HepG2 (cell line): ENCODE results near the gene PTPN22. TPM values are rescaled to one million over a fixed set of nuclear protein-coding genes. Genes with fewer than 3 reads are reported as not detected.
A peak's percentile ranks its signal among the peaks of the same experiment; 100 is the strongest.

Source experiments
- CHD4 ChIP-seq: fragments of 200-600 bp; sonication (generic); IDR thresholded peaks from 2 replicates; pipeline ENCODE4 v1.7.0; 2017; ENCODE audit warnings: mild to moderate bottlenecking, low read length, borderline replicate concordance
- FOXM1 ChIP-seq: sonication (generic); formaldehyde crosslinking; IDR thresholded peaks from 2 replicates; pipeline ENCODE4 v1.5.0; 2020; ENCODE audit warnings: missing genetic modification reagents
- HHEX ChIP-seq: IDR thresholded peaks from 2 replicates; pipeline ENCODE4 v1.6.1; 2016; ENCODE audit warnings: control low read depth
- HNF4A ChIP-seq: sonication (generic); formaldehyde crosslinking; IDR thresholded peaks from 2 replicates; pipeline ENCODE4 v1.4.0; 2020; ENCODE audit warnings: missing genetic modification reagents
- IRF9 ChIP-seq: sonication (generic); formaldehyde crosslinking; IDR thresholded peaks from 2 replicates; pipeline ENCODE4 v1.8.0; 2022; ENCODE audit warnings: missing genetic modification reagents, mild to moderate bottlenecking, borderline replicate concordance
- MAFG ChIP-seq: sonication (generic); formaldehyde crosslinking; IDR thresholded peaks from 2 replicates; pipeline ENCODE4 v1.5.1; 2020; ENCODE audit warnings: mild to moderate bottlenecking, missing genetic modification reagents
- MBNL3 ChIP-seq: fragments of 250-450 bp; sonication (Bioruptor Pico); conservative IDR thresholded peaks from 2 replicates; pipeline ENCODE4 v1.8.0; 2022; ENCODE audit warnings: mild to moderate bottlenecking, inconsistent platforms
- MED13 ChIP-seq: sonication (generic); formaldehyde crosslinking; IDR thresholded peaks from 2 replicates; pipeline ENCODE4 v1.5.0; 2020; ENCODE audit warnings: missing genetic modification reagents
- NFE2L1 ChIP-seq: sonication (generic); formaldehyde crosslinking; IDR thresholded peaks from 2 replicates; pipeline ENCODE4 v1.4.0; 2020; ENCODE audit warnings: missing genetic modification reagents, mild to moderate bottlenecking, borderline replicate concordance
- REST ChIP-seq, 2 experiments: IDR thresholded peaks; 2 replicates each; pipeline ENCODE4 v1.6.1; 2011 to 2012; ENCODE audit warnings: low read length in 2 of 2, borderline replicate concordance in 1 of 2, low read depth in 1 of 2, mild to moderate bottlenecking in 1 of 2, moderate library complexity in 1 of 2
- RORA ChIP-seq: sonication (generic); formaldehyde crosslinking; IDR thresholded peaks from 2 replicates; pipeline ENCODE4 v1.5.0; 2020; ENCODE audit warnings: mild to moderate bottlenecking, missing genetic modification reagents, moderate library complexity
- SRSF4 ChIP-seq: fragments of 200-400 bp; formaldehyde crosslinking; IDR thresholded peaks from one replicate; pipeline ENCODE4 v1.6.1; 2018; ENCODE audit warnings: mild to moderate bottlenecking, low read depth, low read length, moderate library complexity; ENCODE audit not compliant: poor library complexity, severe bottlenecking
- XRCC5 ChIP-seq: fragments of 200-400 bp; formaldehyde crosslinking; optimal IDR thresholded peaks from 2 replicates; pipeline ENCODE3; 2017; ENCODE audit warnings: mild to moderate bottlenecking, low read length
- ZBTB26 ChIP-seq: IDR thresholded peaks from 2 replicates; pipeline ENCODE4 v1.6.1; 2016; ENCODE audit warnings: missing compliant biosample characterization, missing genetic modification reagents, borderline replicate concordance
- ZBTB3 ChIP-seq: sonication (generic); formaldehyde crosslinking; IDR thresholded peaks from 2 replicates; pipeline ENCODE4 v1.4.0; 2020; ENCODE audit warnings: low read depth, mild to moderate bottlenecking, moderate library complexity, missing genetic modification reagents, borderline replicate concordance
- ZNF382 ChIP-seq: sonication (generic); formaldehyde crosslinking; IDR thresholded peaks from 2 replicates; pipeline ENCODE4 v1.5.0; 2020; ENCODE audit warnings: missing genetic modification reagents, mild to moderate bottlenecking, borderline replicate concordance
- ZNF430 ChIP-seq: sonication (generic); formaldehyde crosslinking; IDR thresholded peaks from 2 replicates; pipeline ENCODE4 v1.9.0; 2021; ENCODE audit warnings: mild to moderate bottlenecking, missing genetic modification reagents
- ZNF432 ChIP-seq: sonication (generic); formaldehyde crosslinking; IDR thresholded peaks from 2 replicates; pipeline ENCODE4 v1.5.0; 2020; ENCODE audit warnings: missing genetic modification reagents, mild to moderate bottlenecking, borderline replicate concordance
- ZNF607 ChIP-seq: sonication (generic); formaldehyde crosslinking; IDR thresholded peaks from 2 replicates; pipeline ENCODE4 v1.5.1; 2020; ENCODE audit warnings: missing genetic modification reagents, mild to moderate bottlenecking, borderline replicate concordance
- ZNF746 ChIP-seq: sonication (generic); formaldehyde crosslinking; IDR thresholded peaks from 2 replicates; pipeline ENCODE4 v1.8.0; 2022; ENCODE audit warnings: mild to moderate bottlenecking, missing genetic modification reagents
- ZNF878 ChIP-seq: sonication (generic); formaldehyde crosslinking; IDR thresholded peaks from 2 replicates; pipeline ENCODE4 v1.8.1; 2023; ENCODE audit warnings: mild to moderate bottlenecking, missing genetic modification reagents, moderate library complexity
- ZSCAN20 ChIP-seq: sonication (generic); formaldehyde crosslinking; IDR thresholded peaks from 2 replicates; pipeline ENCODE4 v1.4.0; 2020; ENCODE audit warnings: missing genetic modification reagents, mild to moderate bottlenecking, borderline replicate concordance
- polyA plus RNA-seq, 8 experiments: library from polyadenylated mRNA; depleted of rRNA in 3 of 8; stranded (reverse) in 7 of 8; unstranded in 1 of 8; fragments of >200 nt; fragmentation: Illumina TruSeq in 4 of 8; extraction: Trizol in 4 of 8; gene quantifications; 2 replicates each; pipeline versions ENCODE4 v1.2.1 to v1.2.3, GENCODE V29; 2011 to 2016; ENCODE audit warnings: low read depth in 4 of 8, missing spikeins in 1 of 8, mixed read lengths in 1 of 8; ENCODE audit not compliant: insufficient read depth in 1 of 8
- total RNA-seq, 5 experiments: library from RNA; depleted of rRNA; stranded (reverse); fragments of >200 nt; fragmentation: Illumina TruSeq; extraction: Trizol; gene quantifications; 2 replicates each; pipeline ENCODE4 v1.2.3, GENCODE V29; 2016; ENCODE audit warnings: low read depth in 1 of 5

The PTPN22 gene
- total and polyA plus RNA-seq, 2 of the 13 experiments (the other 11 are each of a cell fraction or from before 2014, with no cell fraction given): not detected

- TF ChIP-seq REST (IDR thresholded peaks at IDR 0.05; ENCODE audit: borderline replicate concordance in 1 of 2, low read depth in 1 of 2, low read length in 2 of 2) (0 out of 4 replicates have a peak, but pooled peaks of 1 of the 2 experiments have one; percentile 10), FOXM1 (CRISPR knock-in tag) (no peak), XRCC5 (peak; percentile 100), MED13 (CRISPR knock-in tag) (peak; percentile 71; the same call in 1 of the 2 replicates), ZNF746 (CRISPR knock-in tag) (peak; percentile 39), NFE2L1 (CRISPR knock-in tag) (no peak), CHD4 (no peak), MAFG (CRISPR knock-in tag) (no peak), RORA (CRISPR knock-in tag) (no peak), ZNF430 (CRISPR knock-in tag) (peak; percentile 65; the same call in 1 of the 2 replicates), ZNF878 (CRISPR knock-in tag) (no peak), HHEX (CRISPR knock-in tag) (no peak), MBNL3 (CRISPR knock-in tag) (no peak), SRSF4 (no peak), ZSCAN20 (CRISPR knock-in tag) (no peak), ZBTB3 (CRISPR knock-in tag) (no peak; the same call in 1 of the 2 replicates), ZNF382 (no peak), ZBTB26 (CRISPR knock-in tag) (no peak; the same call in 1 of the 2 replicates), ZNF432 (CRISPR knock-in tag) (no peak), IRF9 (CRISPR knock-in tag) (peak; percentile 15; the same call in 1 of the 2 replicates), ZNF607 (no peak), HNF4A (no peak; the same call in 1 of the 2 replicates)
These were observed 33.3 kb upstream of the PTPN22 start, which contains the start of the genes AP4B1 and DCLRE1B (continued) for GRCh38 chr1:113904674-113905434.
